Stimulated activated CD4-positive, alpha-beta T cell treated with anti-CD3 and anti-CD28 coated beads, Interleukin-2, amount 100 ng/mL, for 48 hours (primary cell): ENCODE data around the gene ZBTB11.
"Not testable (repeated sequence)": the region's sequence is repeated elsewhere in the genome, so short reads cannot be mapped to it uniquely, and the experiment has no call there.

Source experiments
- DNase-seq, 2 donors: peaks; one replicate each; pipeline ENCODE4 v3.0.0-alpha.2; 2020

ZBTB11 gene

GRCh38 chr3:101689286-101689685 lies 12.4 kb upstream of the ZBTB11 start:
- DNase-seq: no peak

GRCh38 chr3:101687142-101687931 lies 10.4 kb upstream of the ZBTB11 start:
- DNase-seq: no peak

GRCh38 chr3:101685870-101686307 lies 9.0 kb upstream of the ZBTB11 start:
- DNase-seq: no peak

- DNase-seq: no peak
These were observed 8.1 kb upstream of the ZBTB11 start for GRCh38 chr3:101685050-101685400.

- no peak for DNase-seq
These were observed 3.5 kb upstream of the ZBTB11 start for GRCh38 chr3:101680466-101680865.

- not testable (repeated sequence) for DNase-seq
These were observed 1.9 kb upstream of the ZBTB11 start for GRCh38 chr3:101678837-101679236.

- no peak for DNase-seq
These were observed 729 bp upstream of the ZBTB11 start for GRCh38 chr3:101677436-101678286.

GRCh38 chr3:101676216-101676764 lies 642 bp downstream of the ZBTB11 start:
- peak; percentile 88 to 93 for DNase-seq

GRCh38 chr3:101675709-101676215 lies 1.2 kb downstream of the ZBTB11 start:
- no peak for DNase-seq

- no peak for DNase-seq
These were observed 2.4 kb downstream of the ZBTB11 start for GRCh38 chr3:101674518-101674917.

GRCh38 chr3:101673953-101674352 lies 3.0 kb downstream of the ZBTB11 start:
- DNase-seq: no peak

GRCh38 chr3:101671014-101671413 lies 5.9 kb downstream of the ZBTB11 start:
- DNase-seq: no peak

GRCh38 chr3:101667844-101668243 lies 9.1 kb downstream of the ZBTB11 start:
- DNase-seq: no peak

GRCh38 chr3:101667331-101667730 lies 9.6 kb downstream of the ZBTB11 start:
- no peak for DNase-seq

- no peak for DNase-seq
These were observed 11.1 kb downstream of the ZBTB11 start for GRCh38 chr3:101665851-101666250.

- no peak for DNase-seq
These were observed 11.6 kb downstream of the ZBTB11 start for GRCh38 chr3:101665357-101665756.

GRCh38 chr3:101660714-101661113 lies 16.2 kb downstream of the ZBTB11 start:
- DNase-seq: no peak

GRCh38 chr3:101656651-101657050 lies 20.3 kb downstream of the ZBTB11 start:
- no peak for DNase-seq

- DNase-seq: no peak
These were observed 30.2 kb downstream of the ZBTB11 start for GRCh38 chr3:101646726-101647125.

GRCh38 chr3:101643861-101644613 lies 32.9 kb downstream of the ZBTB11 start:
- DNase-seq: peak; percentile 35 to 37

GRCh38 chr3:101643009-101643844 lies 33.7 kb downstream of the ZBTB11 start:
- no peak for DNase-seq

GRCh38 chr3:101642441-101642840 lies 34.5 kb downstream of the ZBTB11 start:
- DNase-seq: no peak
